Endothelial cell of umbilical vein (primary cell): ENCODE data around the gene GOLPH3. TPM values are rescaled to one million over a fixed set of nuclear protein-coding genes. Genes with fewer than 3 reads are reported as not detected.

Source experiments
- BruUV-seq: library from RNA; stranded (reverse); fragments of 400-500 nt; replicated peaks from 2 replicates; lab custom pipeline; 2021; lab: Mats Ljungman, UMichigan
- CTCF ChIA-PET: fragments of 300-600, 350-600 bp; sonication (Branson Sonifier 250); formaldehyde crosslinking; loops from one replicate; lab custom pipeline; 2021; ENCODE audit warnings: antibody characterized with exemption, inconsistent platforms; lab: Charles Lee
- POLR2A ChIA-PET: fragments of 300-600, 350-600 bp; sonication (Branson Sonifier 250); formaldehyde crosslinking; loops from one replicate; lab custom pipeline; 2021; ENCODE audit warnings: antibody characterized with exemption, inconsistent platforms; lab: Charles Lee
- DNase-seq: peaks from one replicate; pipeline ENCODE4 v3.0.0-alpha.2; 2011; ENCODE audit warnings: low read depth, low spot score
- FAIRE-seq: peaks from 2 replicates; lab custom pipeline; 2011; peaks lifted over from hg19 to GRCh38; lab: Jason Lieb, UNC
- H2AFZ ChIP-seq: 2 replicates; pipeline ENCODE4 v1.6.0; 2012; ENCODE audit warnings: low read depth, low read length, control low read depth, inconsistent platforms
- H3K27ac ChIP-seq: 2 replicates; pipeline ENCODE4 v1.5.1; 2011; ENCODE audit warnings: low read depth, mild to moderate bottlenecking, control low read depth, low read length, moderate library complexity; ENCODE audit not compliant: insufficient read depth
- H3K27me3 ChIP-seq, 2 experiments: 2 replicates each; pipeline versions ENCODE4 v1.6.0 to v1.6.1; 2011; ENCODE audit warnings: low read length in 2 of 2, mixed read lengths in 1 of 2; ENCODE audit not compliant: control insufficient read depth in 2 of 2, insufficient read depth in 2 of 2
- H3K36me3 ChIP-seq, 2 experiments: 2 replicates in 1 of 2; 3 replicates in 1 of 2; pipeline ENCODE4 v1.5.1; 2011; ENCODE audit warnings: low read length in 2 of 2, mild to moderate bottlenecking in 1 of 2, moderate library complexity in 1 of 2; ENCODE audit not compliant: control insufficient read depth in 2 of 2, insufficient read depth in 2 of 2; ENCODE audit errors: extremely low read depth in 1 of 2
- H3K4me1 ChIP-seq: 3 replicates; pipeline ENCODE4 v1.5.1; 2011; ENCODE audit warnings: mild to moderate bottlenecking, low read length; ENCODE audit not compliant: control insufficient read depth, insufficient read depth; ENCODE audit errors: extremely low read depth
- H3K4me2 ChIP-seq: 2 replicates; pipeline ENCODE4 v1.6.1; 2011; ENCODE audit warnings: low read length, control low read depth, mixed read lengths; ENCODE audit not compliant: insufficient read depth
- H3K4me3 ChIP-seq, 3 experiments: fragments of 200-600 bp in 1 of 3; sonication (generic), shearing (Covaris generic) in 1 of 3; replicated peaks in 1 of 3; 2 replicates each; pipeline ENCODE4 v1.5.1; 2011 to 2016; ENCODE audit warnings: control low read depth in 3 of 3, low read length in 3 of 3, mild to moderate bottlenecking in 2 of 3, inconsistent platforms in 1 of 3, low read depth in 1 of 3, moderate library complexity in 1 of 3; ENCODE audit not compliant: insufficient read depth in 1 of 3
- H3K79me2 ChIP-seq: 2 replicates; pipeline ENCODE4 v1.6.0; 2012; ENCODE audit warnings: low read length, inconsistent platforms; ENCODE audit not compliant: control insufficient read depth, insufficient read depth
- H3K9ac ChIP-seq: replicated peaks from 2 replicates; pipeline ENCODE3; 2011; ENCODE audit warnings: low read length, control low read depth; ENCODE audit not compliant: insufficient read depth; ENCODE audit errors: extremely low read depth
- H3K9me1 ChIP-seq: replicated peaks from 3 replicates; pipeline ENCODE4 v1.6.0; 2011; ENCODE audit warnings: mild to moderate bottlenecking, low read length; ENCODE audit not compliant: control insufficient read depth, insufficient read depth; ENCODE audit errors: extremely low read depth
- H3K9me3 ChIP-seq: replicated peaks from 2 replicates; pipeline ENCODE4 v1.5.1; 2012; ENCODE audit warnings: low read length, inconsistent platforms; ENCODE audit not compliant: control insufficient read depth, insufficient read depth
- H4K20me1 ChIP-seq: replicated peaks from 2 replicates; pipeline ENCODE3; 2011; ENCODE audit warnings: mild to moderate bottlenecking, low read length; ENCODE audit not compliant: control insufficient read depth, insufficient read depth; ENCODE audit errors: extremely low read depth
- EZH2 ChIP-seq: IDR thresholded peaks from 2 replicates; pipeline ENCODE4 v1.6.1; 2012; ENCODE audit warnings: borderline replicate concordance, low read depth, mild to moderate bottlenecking, moderate library complexity, low read length, inconsistent platforms; ENCODE audit not compliant: severe bottlenecking
- FOS ChIP-seq: IDR thresholded peaks from 2 replicates; pipeline ENCODE4 v1.6.1; 2011; ENCODE audit warnings: mild to moderate bottlenecking, low read length, moderate library complexity, borderline replicate concordance; ENCODE audit not compliant: insufficient read depth
- GATA2 ChIP-seq: IDR thresholded peaks from 2 replicates; pipeline ENCODE4 v1.7.0; 2011; ENCODE audit warnings: low read depth, mild to moderate bottlenecking, moderate library complexity, mixed read lengths, low read length; ENCODE audit not compliant: insufficient read length, insufficient read depth
- JUN ChIP-seq: IDR thresholded peaks from 2 replicates; pipeline ENCODE4 v1.6.1; 2011; ENCODE audit warnings: borderline replicate concordance, low read depth; ENCODE audit not compliant: insufficient read length, insufficient read depth
- MYC ChIP-seq: IDR thresholded peaks from one replicate; pipeline ENCODE4 v1.6.1; 2011; ENCODE audit warnings: mild to moderate bottlenecking, low read depth, low read length
- POLR2A ChIP-seq: IDR thresholded peaks from 2 replicates; pipeline ENCODE4 v1.6.1; 2012; ENCODE audit warnings: low read depth, mild to moderate bottlenecking, control low read depth, low read length
- POLR2AphosphoS5 ChIP-seq: IDR thresholded peaks from 2 replicates; pipeline ENCODE4 v1.6.1; 2012; ENCODE audit warnings: low read depth, mild to moderate bottlenecking, control low read depth, low read length, moderate library complexity; ENCODE audit not compliant: insufficient read depth
- dilution Hi-C: fragments of 300-500 bp; cut with MboI; formaldehyde crosslinking; loops from one replicate; pipeline ENCODE4 v1.15.0; 2019; ENCODE audit warnings: low sequenced_read_pairs; ENCODE audit not compliant: extremely low pct_ligation_motif_present
- intact Hi-C: fragments of 100-400 bp; cut with micrococcal nuclease; formaldehyde crosslinking; loops from one replicate; pipeline ENCODE4 v1.10.0; 2022
- polyA plus RNA-seq, 4 experiments: library from polyadenylated mRNA; depleted of rRNA in 3 of 4; stranded (reverse) in 3 of 4; unstranded in 1 of 4; fragments of >200 nt; gene quantifications; 2 replicates each; pipeline versions ENCODE4 v1.2.1 to v1.2.3, GENCODE V29; 2011 to 2012; ENCODE audit warnings: missing spikeins in 1 of 4
- total RNA-seq: library from RNA; stranded (reverse); gene quantifications from 2 replicates; pipeline ENCODE4 v1.2.3, GENCODE V29; 2021
- TF ChIP-seq, protein P1 (sequence below): IDR thresholded peaks from 2 replicates; pipeline ENCODE4 v1.6.1; 2011; ENCODE audit not compliant: insufficient read depth, insufficient read length
- TF ChIP-seq, protein P2 (sequence below), 2 donors: IDR thresholded peaks; 1 replicate in 1 of 2; 2 replicates in 1 of 2; pipeline ENCODE4 v1.5.1; 2011; ENCODE audit warnings: low read length in 2 of 2, mild to moderate bottlenecking in 2 of 2, moderate library complexity in 2 of 2, control low read depth in 1 of 2, inconsistent platforms in 1 of 2, low read depth in 1 of 2; ENCODE audit not compliant: insufficient read depth in 1 of 2; ENCODE audit errors: extremely low read depth in 1 of 2

Gene GOLPH3
- total and polyA plus RNA-seq, 2 donors (not counting 3 experiments of a cell fraction or from before 2014, with no cell fraction given), result 38.1 to 70.2 TPM

DNA sequence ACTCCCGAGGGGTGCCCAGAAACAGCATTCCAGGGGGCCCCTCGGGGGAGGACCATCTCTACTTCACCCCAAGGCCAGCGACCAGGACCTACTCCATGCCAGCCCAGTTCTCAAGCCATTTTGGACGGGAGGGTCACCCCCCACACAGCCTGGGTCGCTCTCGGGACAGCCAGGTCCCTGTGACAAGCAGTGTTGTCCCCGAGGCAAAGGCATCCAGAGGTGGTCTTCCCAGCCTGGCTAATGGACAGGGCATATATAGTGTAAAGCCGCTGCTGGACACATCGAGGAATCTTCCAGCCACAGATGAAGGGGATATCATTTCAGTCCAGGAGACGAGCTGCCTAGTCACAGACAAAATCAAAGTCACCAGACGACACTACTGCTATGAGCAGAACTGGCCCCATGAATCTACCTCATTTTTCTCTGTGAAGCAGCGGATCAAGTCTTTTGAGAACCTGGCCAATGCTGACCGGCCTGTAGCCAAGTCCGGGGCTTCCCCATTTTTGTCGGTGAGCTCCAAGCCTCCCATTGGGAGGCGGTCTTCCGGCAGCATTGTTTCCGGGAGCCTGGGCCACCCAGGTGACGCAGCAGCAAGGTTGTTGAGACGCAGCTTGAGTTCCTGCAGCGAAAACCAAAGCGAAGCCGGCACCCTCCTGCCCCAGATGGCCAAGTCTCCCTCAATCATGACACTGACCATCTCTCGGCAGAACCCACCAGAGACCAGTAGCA is 83.9 kb downstream of the GOLPH3 start:
- ChIA-PET POLR2A (no interaction called here), CTCF (interaction anchor here (1.3 to 1.6 kb wide), 2 partner anchors 13 to 265 kb away, joined by 5 to 6 read pairs; no protein-coding TSS in a partner anchor)
- DNase-seq, result no peak
- Histone ChIP-seq H4K20me1 (no peaks in the 10 kb centered on the region), H3K4me1 (no peaks in the 10 kb centered on the region), H3K9ac (no peak overlapping the region), H3K9me1 (no peaks in the 10 kb centered on the region), H3K36me3 (no peaks in the 10 kb centered on the region), H3K27ac (no peak overlapping the region), H3K9me3 (no peaks in the 10 kb centered on the region), H3K4me2 (no peak overlapping the region), H3K27me3 (no peaks in the 10 kb centered on the region), H2AFZ (no peak overlapping the region), H3K79me2 (no peaks in the 10 kb centered on the region), H3K4me3 (no peak overlapping the region)
- TF ChIP-seq GATA2 (no peak), EZH2 (no peak), JUN (no peak), POLR2AphosphoS5 (no peak), MYC (no peak), FOS (no peak), POLR2A (no peak)
- TF ChIP-seq, protein P1, sequence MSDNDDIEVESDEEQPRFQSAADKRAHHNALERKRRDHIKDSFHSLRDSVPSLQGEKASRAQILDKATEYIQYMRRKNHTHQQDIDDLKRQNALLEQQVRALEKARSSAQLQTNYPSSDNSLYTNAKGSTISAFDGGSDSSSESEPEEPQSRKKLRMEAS, result no peak
- TF ChIP-seq, protein P2, sequence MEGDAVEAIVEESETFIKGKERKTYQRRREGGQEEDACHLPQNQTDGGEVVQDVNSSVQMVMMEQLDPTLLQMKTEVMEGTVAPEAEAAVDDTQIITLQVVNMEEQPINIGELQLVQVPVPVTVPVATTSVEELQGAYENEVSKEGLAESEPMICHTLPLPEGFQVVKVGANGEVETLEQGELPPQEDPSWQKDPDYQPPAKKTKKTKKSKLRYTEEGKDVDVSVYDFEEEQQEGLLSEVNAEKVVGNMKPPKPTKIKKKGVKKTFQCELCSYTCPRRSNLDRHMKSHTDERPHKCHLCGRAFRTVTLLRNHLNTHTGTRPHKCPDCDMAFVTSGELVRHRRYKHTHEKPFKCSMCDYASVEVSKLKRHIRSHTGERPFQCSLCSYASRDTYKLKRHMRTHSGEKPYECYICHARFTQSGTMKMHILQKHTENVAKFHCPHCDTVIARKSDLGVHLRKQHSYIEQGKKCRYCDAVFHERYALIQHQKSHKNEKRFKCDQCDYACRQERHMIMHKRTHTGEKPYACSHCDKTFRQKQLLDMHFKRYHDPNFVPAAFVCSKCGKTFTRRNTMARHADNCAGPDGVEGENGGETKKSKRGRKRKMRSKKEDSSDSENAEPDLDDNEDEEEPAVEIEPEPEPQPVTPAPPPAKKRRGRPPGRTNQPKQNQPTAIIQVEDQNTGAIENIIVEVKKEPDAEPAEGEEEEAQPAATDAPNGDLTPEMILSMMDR (IDR thresholded peaks at IDR 0.05; ENCODE audit: extremely low read depth in 1 of 2, insufficient read depth in 1 of 2, low read depth in 1 of 2, low read length in 2 of 2), result no peak
- intact Hi-C loops (loop anchor here (5.0 kb wide), 1 partner anchor 58 kb away; no protein-coding TSS in a partner anchor), dilution Hi-C loops (no loop called here)
- no peak for FAIRE-seq
- no TSS peak for BruUV-seq
